H1 (cell line): ENCODE results near the gene VAPB. TPM values are rescaled to one million over a fixed set of nuclear protein-coding genes. Genes with fewer than 3 reads are reported as not detected.

Experiments used
- ASH2L ChIP-seq: fragments of 200-600, 300-600 bp; sonication (generic); IDR thresholded peaks from one replicate; pipeline ENCODE4 v1.7.1; 2017; ENCODE audit warnings: low read length
- BACH1 ChIP-seq: IDR thresholded peaks from 2 replicates; pipeline ENCODE4 v1.6.1; 2012; ENCODE audit warnings: low read length, improper control_type of control experiment
- BCL11A ChIP-seq, 2 experiments: IDR thresholded peaks; one replicate each; pipeline ENCODE4 v1.6.1; 2011; ENCODE audit warnings: low read depth in 2 of 2, low read length in 2 of 2, mild to moderate bottlenecking in 2 of 2
- HDAC2 ChIP-seq, 2 experiments: fragments of 300-600 bp in 1 of 2; sonication (generic) in 1 of 2; IDR thresholded peaks; 2 replicates each; pipeline ENCODE4 v1.6.1; 2011 to 2012; ENCODE audit warnings: low read depth in 2 of 2, low read length in 2 of 2, mild to moderate bottlenecking in 2 of 2, moderate library complexity in 2 of 2, borderline replicate concordance in 1 of 2, inconsistent platforms in 1 of 2
- JUN ChIP-seq: IDR thresholded peaks from 2 replicates; pipeline ENCODE4 v1.6.1; 2011; ENCODE audit warnings: low read depth, mild to moderate bottlenecking, improper control_type of control experiment, low read length
- MAX ChIP-seq: IDR thresholded peaks from 2 replicates; pipeline ENCODE4 v1.6.1; 2012; ENCODE audit warnings: inconsistent platforms
- RXRA ChIP-seq: IDR thresholded peaks from 2 replicates; pipeline ENCODE4 v1.6.1; 2011; ENCODE audit warnings: low read depth, mild to moderate bottlenecking, low read length, moderate library complexity; ENCODE audit not compliant: insufficient read depth
- TBP ChIP-seq: IDR thresholded peaks from 2 replicates; pipeline ENCODE4 v1.6.1; 2011; ENCODE audit warnings: low read depth, low read length, improper control_type of control experiment
- polyA plus RNA-seq, 7 experiments: library from polyadenylated mRNA; depleted of rRNA in 3 of 7; stranded (reverse) in 5 of 7; unstranded in 2 of 7; fragments of >200 nt in 5 of 7; fragments of 200-250 nt in 2 of 7; gene quantifications; 1 replicate in 5 of 7; 2 replicates in 1 of 7; 4 replicates in 1 of 7; pipeline versions ENCODE4 v1.2.1 to v1.2.3, GENCODE V29; 2011 to 2013; ENCODE audit warnings: missing spikeins in 2 of 7, mixed read lengths in 2 of 7
- total RNA-seq: library from RNA; stranded (reverse); fragmentation: NEBNext Ultra II Directional; extraction: Animal tissue kit (Norgen Biotek cat#: 25700); gene quantifications from 2 replicates; pipeline ENCODE4 v1.2.1, GENCODE V29; 2021

VAPB gene
- total and polyA plus RNA-seq, 2 of the 8 experiments (the other 6 are each of a cell fraction or from before 2014, with no cell fraction given) = 24.4 to 62.8 TPM

- TF ChIP-seq TBP (no peak), BCL11A (IDR thresholded peaks at IDR 0.05; ENCODE audit: low read depth in 2 of 2, low read length in 2 of 2) (no peak), HDAC2 (IDR thresholded peaks at IDR 0.05; ENCODE audit: borderline replicate concordance in 1 of 2, low read depth in 2 of 2, low read length in 2 of 2) (no peak), MAX (no peak), BACH1 (no peak), JUN (no peak), ASH2L (no peak), RXRA (no peak)
Observed at GRCh38 chr20:58361481-58362205, 27.4 kb upstream of the VAPB start (continued).
